Iris pigment epithelial cell (primary cell): Measurements from ENCODE around the gene SIPA1L3.
"Not testable (repeated sequence)": the region's sequence is repeated elsewhere in the genome, so short reads cannot be mapped to it uniquely, and the experiment has no call there.

Experiments
- DNase-seq: peaks from one replicate; pipeline ENCODE4 v3.0.0-alpha.2; 2011; ENCODE audit warnings: low read depth

The SIPA1L3 gene

GRCh38 chr19:38213469-38213868, 306.5 kb downstream of the SIPA1L3 start:
- DNase-seq = no peak

GRCh38 chr19:38213911-38214625, 307.1 kb downstream of the SIPA1L3 start:
- peak; percentile 42 for DNase-seq

- no peak for DNase-seq
Measured at GRCh38 chr19:38216785-38217641, 310.0 kb downstream of the SIPA1L3 start.

- no peak for DNase-seq
Measured at GRCh38 chr19:38218204-38218603, 311.2 kb downstream of the SIPA1L3 start.

- DNase-seq = no peak
Measured at GRCh38 chr19:38219221-38219620, 312.2 kb downstream of the SIPA1L3 start.

- DNase-seq = no peak
Measured at GRCh38 chr19:38221421-38221820, 314.4 kb downstream of the SIPA1L3 start.

GRCh38 chr19:38221919-38222830, 315.2 kb downstream of the SIPA1L3 start:
- no peak for DNase-seq

DNA sequence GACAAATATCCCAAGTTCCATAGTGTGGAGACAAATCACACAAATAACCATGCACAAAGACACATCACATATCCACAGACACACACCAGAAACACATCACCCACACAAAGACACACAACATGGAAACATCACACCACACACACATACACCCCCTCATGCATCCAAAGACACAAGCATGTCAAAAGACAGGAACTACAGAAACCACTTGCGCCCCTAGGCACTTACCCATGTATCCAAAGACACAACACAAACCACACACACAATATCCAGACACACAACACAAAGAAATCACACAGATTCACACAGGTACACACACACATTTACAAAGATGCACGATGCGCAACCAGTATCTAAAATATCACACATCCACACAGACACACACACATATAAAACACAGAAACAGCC, 316.1 kb downstream of the SIPA1L3 start:
- DNase-seq = no peak

GRCh38 chr19:38223617-38224013, 316.6 kb downstream of the SIPA1L3 start:
- DNase-seq = no peak

DNA sequence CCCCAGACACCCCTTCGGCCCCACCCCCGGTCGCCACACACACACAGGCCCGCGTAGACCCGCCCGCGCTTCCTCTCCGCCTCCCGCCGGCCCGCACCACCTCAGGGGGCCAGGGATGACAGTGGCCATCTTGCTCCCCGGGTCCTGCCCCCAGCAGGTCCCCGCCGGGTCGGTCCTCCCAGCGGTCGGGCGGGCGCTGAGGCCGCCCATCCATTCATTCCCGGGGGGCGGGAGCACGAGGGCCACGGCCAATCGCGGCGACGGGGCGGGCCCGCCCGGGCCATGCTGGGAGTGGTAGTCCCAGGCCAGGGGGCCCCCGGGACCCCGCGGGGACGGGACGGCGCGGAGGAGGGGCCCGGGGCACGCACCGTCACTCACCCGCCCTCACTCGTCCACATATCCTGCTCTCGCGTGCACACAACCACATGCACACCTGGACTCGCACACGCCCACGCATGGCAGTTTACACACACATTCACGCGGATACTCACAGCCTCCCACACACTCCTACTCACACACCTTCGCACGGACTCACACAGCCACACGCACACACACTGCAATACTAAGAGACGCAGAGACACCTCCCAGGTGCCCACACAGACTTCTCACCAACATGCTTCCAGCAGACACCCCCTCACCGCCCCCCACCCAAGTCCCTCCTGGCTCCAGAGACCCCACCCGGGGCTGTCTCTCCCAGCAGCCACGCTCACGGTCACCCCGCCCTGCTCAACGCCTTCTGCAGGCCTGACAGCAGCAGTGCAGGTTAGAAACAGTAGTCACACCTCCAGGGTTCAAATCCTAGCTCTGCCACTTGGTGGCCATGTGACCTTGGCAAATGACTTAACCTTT, 317.2 kb downstream of the SIPA1L3 start, which contains the start of gene DPF1:
DPF1 (minus strand) TSS at position 209 of the 849 bp plus-strand sequence; CDS start at position 129, 80 bp downstream.
- peak; percentile 66 for DNase-seq

- DNase-seq = not testable (repeated sequence)
Measured at GRCh38 chr19:38224863-38225218, 317.8 kb downstream of the SIPA1L3 start.

DNA sequence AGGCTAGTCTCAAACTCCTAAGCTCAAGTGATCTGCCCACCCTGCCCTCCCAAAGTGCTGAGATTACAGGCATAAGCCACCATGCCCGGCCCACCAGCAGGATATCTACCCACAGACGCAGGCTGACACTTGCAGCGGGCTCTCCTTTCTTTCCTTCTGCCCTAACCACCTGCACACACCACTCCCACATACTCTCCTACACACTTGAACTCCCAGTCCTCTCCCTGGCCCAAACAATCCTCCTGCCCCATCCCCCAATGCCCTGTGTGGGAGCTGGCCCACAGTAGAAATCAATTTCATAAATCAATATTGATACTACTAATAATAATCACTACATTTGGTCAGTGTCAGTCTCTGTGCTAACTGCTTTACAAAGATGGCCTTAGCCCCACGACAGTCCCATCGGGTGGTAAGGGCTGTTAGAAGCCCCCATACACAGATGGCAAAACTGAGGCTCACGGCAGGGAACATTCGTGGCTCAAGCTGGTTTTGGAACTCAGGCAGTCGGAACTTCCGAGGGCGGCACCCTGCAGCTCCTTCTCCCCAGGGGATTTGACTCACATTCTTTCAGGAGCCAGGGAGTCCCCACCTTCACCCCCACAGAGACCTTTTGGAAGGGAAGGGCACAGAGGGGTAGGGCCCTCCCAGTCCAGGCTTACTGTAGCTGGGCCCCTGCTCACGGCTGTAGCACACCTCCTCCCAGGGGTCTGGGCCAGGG, 320.4 kb downstream of the SIPA1L3 start:
- DNase-seq = no peak

DNA sequence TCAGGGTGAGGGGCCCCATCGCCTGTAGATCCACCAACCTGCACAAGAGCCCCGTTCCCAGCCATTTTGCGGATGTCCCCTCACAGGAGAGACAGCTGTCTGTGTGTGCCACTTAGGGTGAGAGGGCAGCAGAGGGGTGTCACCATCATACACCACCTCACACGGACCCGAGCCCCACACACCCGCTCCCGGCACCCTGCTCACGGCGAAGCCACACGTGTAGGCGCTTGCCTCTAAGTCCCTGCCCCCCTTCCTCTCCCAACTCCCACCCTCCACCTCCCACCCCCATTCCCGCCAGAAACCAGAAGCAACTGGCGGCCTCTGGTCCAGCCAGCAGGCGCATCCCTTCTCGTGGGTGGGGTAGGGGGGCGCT, 321.0 kb downstream of the SIPA1L3 start:
- DNase-seq = no peak

- no peak for DNase-seq
Measured at GRCh38 chr19:38228491-38229439, 321.8 kb downstream of the SIPA1L3 start.

DNA sequence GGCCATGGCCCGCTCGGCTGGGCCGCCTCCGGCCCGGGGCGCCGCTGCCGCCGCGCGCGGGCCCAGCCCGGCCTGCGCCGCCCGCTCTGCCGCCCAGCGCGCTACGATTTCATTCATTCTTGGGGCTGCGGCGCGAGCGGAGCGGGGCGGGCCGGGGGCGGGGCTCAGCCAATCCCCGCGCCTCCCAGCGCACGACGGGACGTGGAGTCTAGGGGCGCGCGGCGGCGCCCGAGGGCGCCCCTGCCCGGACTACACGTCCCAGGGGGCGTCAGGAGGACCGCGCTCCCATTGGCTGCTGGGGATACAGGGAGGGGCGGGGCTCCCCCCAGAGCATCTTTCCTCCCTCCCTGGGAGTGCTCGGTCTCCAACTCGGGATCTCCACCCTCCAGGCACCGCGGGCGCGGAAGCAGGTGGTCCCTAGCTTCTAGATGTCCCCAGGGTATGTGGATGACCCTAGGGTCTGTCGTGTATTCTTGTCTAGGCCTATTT, 322.6 kb downstream of the SIPA1L3 start:
- DNase-seq = peak; percentile 88

- not testable (repeated sequence) for DNase-seq
Measured at GRCh38 chr19:38230506-38231133, 323.6 kb downstream of the SIPA1L3 start.

GRCh38 chr19:38231918-38232317, 324.9 kb downstream of the SIPA1L3 start:
- DNase-seq = no peak

DNA sequence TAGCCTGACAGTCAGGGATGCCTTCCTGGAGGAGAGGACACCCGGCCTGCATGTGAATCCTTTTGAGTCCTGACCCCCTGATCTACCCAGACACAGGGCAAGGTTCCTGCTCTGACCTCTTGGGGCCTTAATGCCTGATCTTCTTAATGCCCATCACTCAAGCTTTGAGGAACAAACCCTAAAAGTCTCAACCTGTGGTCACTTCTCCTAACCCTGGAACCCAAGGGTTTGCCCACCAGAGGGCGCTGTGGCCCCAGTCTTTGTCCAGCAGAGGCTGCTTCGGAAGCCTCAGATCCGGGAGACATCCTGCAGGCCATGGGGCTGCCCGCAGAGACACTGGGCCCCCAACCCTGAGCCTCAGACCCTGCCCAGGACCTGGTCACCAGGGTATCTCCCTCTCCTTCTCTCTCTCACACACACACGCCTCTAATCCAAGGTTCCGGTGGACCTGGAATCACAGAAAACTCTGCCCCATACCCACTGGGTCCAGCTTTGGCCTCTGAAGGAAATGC, 326.8 kb downstream of the SIPA1L3 start:
- DNase-seq = peak; percentile 57

GRCh38 chr19:38234615-38235014, 327.6 kb downstream of the SIPA1L3 start:
- DNase-seq = no peak
